ENCODE data around the gene SLC24A4. TPM values are rescaled to one million over a fixed set of nuclear protein-coding genes. Genes with fewer than 3 reads are reported as not detected.

Gene SLC24A4
- total and polyA plus RNA-seq, 2 of the 4 experiments (the other 2 are of a cell fraction): not detected

GRCh38 chr14:92469515-92469914 is 146.6 kb downstream of the SLC24A4 start:
- CTCF ChIA-PET: no interaction called here

More at GRCh38 chr14:92469515-92469914, 146.6 kb downstream of the SLC24A4 start:
- Histone ChIP-seq H4K20me1 (ENCODE audit: insufficient read depth, low read length) (no peaks in the 10 kb centered on the region), H3K79me1 (ENCODE audit: low read depth in 1 of 2, low read length in 2 of 2) (no peaks in the 10 kb centered on the region), H4K91ac (ENCODE audit: insufficient read depth, low read depth, low read length) (no peak overlapping the region), H2BK120ac (ENCODE audit: low read depth, low read length) (no peak overlapping the region), H2AFZ (replicated peaks; ENCODE audit: low read length, poor library complexity) (no peak overlapping the region), H3K4ac (ENCODE audit: low read depth, low read length) (no peak overlapping the region), H2AK9ac (replicated peaks; ENCODE audit: low read depth, low read length, poor library complexity) (no peak overlapping the region), H3K9me3 (ENCODE audit: control insufficient read depth, insufficient read depth, low read length) (peaks cover 2% of the 10 kb centered on the region; the same call in 1 of the 2 replicates), H3K4me1 (ENCODE audit: control insufficient read depth, insufficient read depth, low read length) (peaks cover 9% of the 10 kb centered on the region), H3K4me3 (ENCODE audit: insufficient read depth, low read depth, low read length) (no peak overlapping the region), H2BK15ac (ENCODE audit: low read depth, low read length) (no peak overlapping the region), H3K9me1 (ENCODE audit: insufficient read depth, low read length) (peaks cover 3% of the 10 kb centered on the region; the same call in 1 of the 2 replicates), H3K4me2 (ENCODE audit: low read depth, low read length) (no peak overlapping the region), H3K23ac (ENCODE audit: low read depth, low read length) (no peak overlapping the region), H4K8ac (ENCODE audit: low read depth in 2 of 2, low read length in 2 of 2) (no peak overlapping the region), H3K56ac (ENCODE audit: extremely low read depth, insufficient read depth, low read length) (no peak overlapping the region), H3K36me3 (ENCODE audit: control insufficient read depth, insufficient read depth, low read length) (no peaks in the 10 kb centered on the region), H3K27me3 (ENCODE audit: control insufficient read depth, insufficient read depth, low read length) (no peaks in the 10 kb centered on the region), H2BK20ac (ENCODE audit: low read depth, low read length) (no peak overlapping the region), H3K14ac (replicated peaks; ENCODE audit: low read depth, low read length) (no peak overlapping the region), H3K18ac (ENCODE audit: low read depth, low read length) (no peak overlapping the region), H3K9ac (ENCODE audit: low read depth, low read length) (no peak overlapping the region), H2AK5ac (ENCODE audit: low read depth, low read length) (no peak overlapping the region), H4K5ac (ENCODE audit: low read depth, low read length) (no peak overlapping the region), H2BK5ac (ENCODE audit: low read depth, low read length, poor library complexity, severe bottlenecking) (no peak overlapping the region), H3K27ac (ENCODE audit: insufficient read depth, low read length) (no peak overlapping the region)
- in situ Hi-C loops (cut with MboI; ENCODE audit: low sequenced_read_pairs) (no loop called here), intact Hi-C loops (cut with micrococcal nuclease) (no loop called here), dilution Hi-C loops (cut with HindIII; ENCODE audit: low sequenced_read_pairs, unreplicated experiment) (no loop called here)
- POLR2A ChIA-PET (ENCODE audit: unreplicated experiment): no interaction called here
- no CpG with 5 or more reads among the region's 2 CpGs for WGBS, 2 experiments (ENCODE audit: extremely low coverage in 2 of 2, insufficient read length in 1 of 2)
- no TSS peak for BruUV-seq (replicated peaks)
- TF ChIP-seq, protein P1, sequence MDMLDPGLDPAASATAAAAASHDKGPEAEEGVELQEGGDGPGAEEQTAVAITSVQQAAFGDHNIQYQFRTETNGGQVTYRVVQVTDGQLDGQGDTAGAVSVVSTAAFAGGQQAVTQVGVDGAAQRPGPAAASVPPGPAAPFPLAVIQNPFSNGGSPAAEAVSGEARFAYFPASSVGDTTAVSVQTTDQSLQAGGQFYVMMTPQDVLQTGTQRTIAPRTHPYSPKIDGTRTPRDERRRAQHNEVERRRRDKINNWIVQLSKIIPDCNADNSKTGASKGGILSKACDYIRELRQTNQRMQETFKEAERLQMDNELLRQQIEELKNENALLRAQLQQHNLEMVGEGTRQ (IDR thresholded peaks at IDR 0.05; ENCODE audit: low read depth, low read length): no peak
- no peak for TF ChIP-seq FOS (IDR thresholded peaks at IDR 0.05; ENCODE audit: low read depth, low read length)
- TF ChIP-seq CHD1 (IDR thresholded peaks at IDR 0.05; ENCODE audit: low read depth, low read length): no peak
- no peak for TF ChIP-seq RFX5 (IDR thresholded peaks at IDR 0.05; ENCODE audit: low read depth, low read length)
- no peak for TF ChIP-seq POLR2A (IDR thresholded peaks at IDR 0.05; ENCODE audit: low read depth, low read length)
- no peak for TF ChIP-seq NFE2L2 (IDR thresholded peaks at IDR 0.05; ENCODE audit: low read depth, low read length)
- TF ChIP-seq BHLHE40 (IDR thresholded peaks at IDR 0.05; ENCODE audit: low read depth, low read length): no peak
- TF ChIP-seq RAD21 (IDR thresholded peaks at IDR 0.05; ENCODE audit: low read length): no peak
- no peak for TF ChIP-seq MAZ (IDR thresholded peaks at IDR 0.05; ENCODE audit: borderline replicate concordance, low read depth, low read length)
- TF ChIP-seq, protein P2, sequence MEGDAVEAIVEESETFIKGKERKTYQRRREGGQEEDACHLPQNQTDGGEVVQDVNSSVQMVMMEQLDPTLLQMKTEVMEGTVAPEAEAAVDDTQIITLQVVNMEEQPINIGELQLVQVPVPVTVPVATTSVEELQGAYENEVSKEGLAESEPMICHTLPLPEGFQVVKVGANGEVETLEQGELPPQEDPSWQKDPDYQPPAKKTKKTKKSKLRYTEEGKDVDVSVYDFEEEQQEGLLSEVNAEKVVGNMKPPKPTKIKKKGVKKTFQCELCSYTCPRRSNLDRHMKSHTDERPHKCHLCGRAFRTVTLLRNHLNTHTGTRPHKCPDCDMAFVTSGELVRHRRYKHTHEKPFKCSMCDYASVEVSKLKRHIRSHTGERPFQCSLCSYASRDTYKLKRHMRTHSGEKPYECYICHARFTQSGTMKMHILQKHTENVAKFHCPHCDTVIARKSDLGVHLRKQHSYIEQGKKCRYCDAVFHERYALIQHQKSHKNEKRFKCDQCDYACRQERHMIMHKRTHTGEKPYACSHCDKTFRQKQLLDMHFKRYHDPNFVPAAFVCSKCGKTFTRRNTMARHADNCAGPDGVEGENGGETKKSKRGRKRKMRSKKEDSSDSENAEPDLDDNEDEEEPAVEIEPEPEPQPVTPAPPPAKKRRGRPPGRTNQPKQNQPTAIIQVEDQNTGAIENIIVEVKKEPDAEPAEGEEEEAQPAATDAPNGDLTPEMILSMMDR (conservative IDR thresholded peaks at IDR 0.05; ENCODE audit: low read depth, low read length): no peak
- TF ChIP-seq, protein P3, sequence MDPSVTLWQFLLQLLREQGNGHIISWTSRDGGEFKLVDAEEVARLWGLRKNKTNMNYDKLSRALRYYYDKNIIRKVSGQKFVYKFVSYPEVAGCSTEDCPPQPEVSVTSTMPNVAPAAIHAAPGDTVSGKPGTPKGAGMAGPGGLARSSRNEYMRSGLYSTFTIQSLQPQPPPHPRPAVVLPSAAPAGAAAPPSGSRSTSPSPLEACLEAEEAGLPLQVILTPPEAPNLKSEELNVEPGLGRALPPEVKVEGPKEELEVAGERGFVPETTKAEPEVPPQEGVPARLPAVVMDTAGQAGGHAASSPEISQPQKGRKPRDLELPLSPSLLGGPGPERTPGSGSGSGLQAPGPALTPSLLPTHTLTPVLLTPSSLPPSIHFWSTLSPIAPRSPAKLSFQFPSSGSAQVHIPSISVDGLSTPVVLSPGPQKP (IDR thresholded peaks at IDR 0.05; ENCODE audit: borderline replicate concordance, low read depth, low read length): no peak
- TF ChIP-seq RCOR1 (IDR thresholded peaks at IDR 0.05; ENCODE audit: insufficient replicate concordance, low read length): no peak
- TF ChIP-seq SMC3 (IDR thresholded peaks at IDR 0.05; ENCODE audit: low read depth, low read length): no peak
- TF ChIP-seq CEBPB (IDR thresholded peaks at IDR 0.05; ENCODE audit: low read depth, low read length): no peak
- no peak for TF ChIP-seq MAFK (IDR thresholded peaks at IDR 0.05; ENCODE audit: low read depth, low read length)
- no peak for TF ChIP-seq MXI1 (IDR thresholded peaks at IDR 0.05; ENCODE audit: borderline replicate concordance, low read depth, low read length)
- ATAC-seq (ENCODE audit: low read depth): no peak
- DNase-seq: no peak

All from IMR-90 (cell line).